H9 (cell line): ENCODE results near the gene SMARCAL1. TPM values are rescaled to one million over a fixed set of nuclear protein-coding genes. Genes with fewer than 3 reads are reported as not detected.
A peak's percentile ranks its signal among the peaks of the same experiment; 100 is the strongest.

Experiments used
- DNase-seq: peaks from one replicate; pipeline ENCODE4 v3.0.0-alpha.2; 2017
- H2AFZ ChIP-seq: one replicate; pipeline ENCODE4 v1.6.1; 2013; ENCODE audit warnings: mild to moderate bottlenecking, low read length, control low read depth, moderate library complexity
- H2AK5ac ChIP-seq: 2 replicates; pipeline ENCODE4 v1.6.1; 2013; ENCODE audit warnings: low read length, control low read depth, mixed read lengths; ENCODE audit not compliant: insufficient read length
- H2BK120ac ChIP-seq: one replicate; pipeline ENCODE4 v1.6.1; 2013; ENCODE audit warnings: low read depth, mild to moderate bottlenecking, low read length, control low read depth, inconsistent platforms; ENCODE audit not compliant: poor library complexity, severe bottlenecking
- H2BK12ac ChIP-seq: 2 replicates; pipeline ENCODE4 v1.6.1; 2013; ENCODE audit warnings: low read length, control low read depth, mixed read lengths, low read depth; ENCODE audit not compliant: insufficient read length
- H2BK15ac ChIP-seq: 2 replicates; pipeline ENCODE4 v1.6.1; 2013; ENCODE audit warnings: low read depth, low read length, control low read depth
- H2BK20ac ChIP-seq: one replicate; pipeline ENCODE4 v1.6.1; 2013; ENCODE audit warnings: low read depth, mild to moderate bottlenecking, low read length, control low read depth, inconsistent platforms; ENCODE audit not compliant: poor library complexity, severe bottlenecking
- H2BK5ac ChIP-seq: 2 replicates; pipeline ENCODE4 v1.6.1; 2013; ENCODE audit warnings: low read length, control low read depth, mixed read lengths; ENCODE audit not compliant: insufficient read length
- H3K14ac ChIP-seq: 2 replicates; pipeline ENCODE4 v1.6.1; 2013; ENCODE audit warnings: low read length, control low read depth; ENCODE audit not compliant: insufficient read depth
- H3K18ac ChIP-seq: 2 replicates; pipeline ENCODE4 v1.6.1; 2013; ENCODE audit warnings: low read depth, mild to moderate bottlenecking, mixed read lengths, low read length, control low read depth; ENCODE audit not compliant: insufficient read length
- H3K23ac ChIP-seq: 2 replicates; pipeline ENCODE4 v1.6.1; 2013; ENCODE audit warnings: low read length, control low read depth, mixed read lengths, low read depth; ENCODE audit not compliant: insufficient read length
- H3K23me2 ChIP-seq: 2 replicates; pipeline ENCODE4 v1.6.1; 2013; ENCODE audit warnings: low read depth, mild to moderate bottlenecking, mixed read lengths, low read length, control low read depth; ENCODE audit not compliant: insufficient read length, poor library complexity, severe bottlenecking
- H3K27ac ChIP-seq: 2 replicates; pipeline ENCODE4 v1.5.1; 2013; ENCODE audit warnings: low read length, control low read depth, mixed read lengths, low read depth; ENCODE audit not compliant: insufficient read length
- H3K27me3 ChIP-seq: 2 replicates; pipeline ENCODE4 v1.6.1; 2013; ENCODE audit warnings: low read length, control low read depth, inconsistent platforms; ENCODE audit not compliant: insufficient read depth
- H3K4ac ChIP-seq: 2 replicates; pipeline ENCODE4 v1.6.1; 2013; ENCODE audit warnings: low read depth, mild to moderate bottlenecking, control low read depth, inconsistent platforms, low read length, moderate library complexity
- H3K4me1 ChIP-seq: 2 replicates; pipeline ENCODE4 v1.6.1; 2013; ENCODE audit warnings: low read length, control low read depth, inconsistent platforms; ENCODE audit not compliant: insufficient read depth
- H3K4me2 ChIP-seq: 2 replicates; pipeline ENCODE4 v1.6.1; 2013; ENCODE audit warnings: low read length, control low read depth, mixed read lengths; ENCODE audit not compliant: insufficient read length, insufficient read depth
- H3K56ac ChIP-seq: 2 replicates; pipeline ENCODE4 v1.6.1; 2013; ENCODE audit warnings: low read depth, mild to moderate bottlenecking, mixed read lengths, low read length, control low read depth; ENCODE audit not compliant: insufficient read length
- H3K79me1 ChIP-seq: 2 replicates; pipeline ENCODE4 v1.6.1; 2013; ENCODE audit warnings: low read depth, mild to moderate bottlenecking, moderate library complexity, low read length, control low read depth, inconsistent platforms; ENCODE audit not compliant: insufficient read depth, poor library complexity, severe bottlenecking
- H3K79me2 ChIP-seq: 2 replicates; pipeline ENCODE4 v1.6.1; 2013; ENCODE audit warnings: low read length, control low read depth, inconsistent platforms; ENCODE audit not compliant: insufficient read depth
- H3K9ac ChIP-seq: 2 replicates; pipeline ENCODE4 v1.6.1; 2013; ENCODE audit warnings: low read length, control low read depth, mixed read lengths; ENCODE audit not compliant: insufficient read length; ENCODE audit errors: extremely low read depth
- H3K9me3 ChIP-seq: one replicate; pipeline ENCODE4 v1.6.1; 2013; ENCODE audit warnings: low read depth, low read length, inconsistent platforms; ENCODE audit not compliant: control insufficient read depth
- H3T11ph ChIP-seq: one replicate; pipeline ENCODE4 v1.6.1; 2013; ENCODE audit warnings: mild to moderate bottlenecking, low read length, control low read depth, inconsistent platforms
- H4K20me1 ChIP-seq: one replicate; pipeline ENCODE4 v1.6.1; 2013; ENCODE audit not compliant: control insufficient read depth, insufficient read length, insufficient read depth
- H4K5ac ChIP-seq: 2 replicates; pipeline ENCODE4 v1.6.1; 2013; ENCODE audit warnings: low read depth, mild to moderate bottlenecking, mixed read lengths, low read length, control low read depth; ENCODE audit not compliant: insufficient read length
- H4K8ac ChIP-seq: replicated peaks from 2 replicates; pipeline ENCODE4 v1.6.1; 2013; ENCODE audit warnings: low read length, control low read depth, mixed read lengths, low read depth; ENCODE audit not compliant: insufficient read length
- H4K91ac ChIP-seq: 2 replicates; pipeline ENCODE4 v1.6.1; 2013; ENCODE audit warnings: low read depth, mild to moderate bottlenecking, moderate library complexity, mixed read lengths, low read length, control low read depth; ENCODE audit not compliant: insufficient read length
- H3K27ac Mint-ChIP-seq, 3 experiments: 2 replicates in 2 of 3; 3 replicates in 1 of 3; pipeline ENCODE4 v1.8.0; 2020 to 2021; ENCODE audit warnings: mixed read lengths in 3 of 3, mild to moderate bottlenecking in 1 of 3, moderate library complexity in 1 of 3
- H3K27me3 Mint-ChIP-seq: 2 replicates; pipeline ENCODE4 v1.8.0; 2021; ENCODE audit warnings: low read depth, mild to moderate bottlenecking, moderate library complexity, mixed read lengths
- H3K36me3 Mint-ChIP-seq, 3 experiments: 2 replicates in 2 of 3; 3 replicates in 1 of 3; pipeline ENCODE4 v1.8.0; 2020 to 2021; ENCODE audit warnings: low read depth in 3 of 3, mixed read lengths in 3 of 3; ENCODE audit not compliant: insufficient read depth in 1 of 3
- H3K4me1 Mint-ChIP-seq, 2 experiments: 2 replicates each; pipeline ENCODE4 v1.8.0; 2020; ENCODE audit warnings: mixed read lengths in 2 of 2
- H3K4me3 Mint-ChIP-seq, 2 experiments: 2 replicates in 1 of 2; 3 replicates in 1 of 2; pipeline ENCODE4 v1.8.0; 2020 to 2021; ENCODE audit warnings: mild to moderate bottlenecking in 2 of 2, mixed read lengths in 2 of 2, moderate library complexity in 1 of 2
- H3K9me3 Mint-ChIP-seq, 2 experiments: 2 replicates in 1 of 2; 3 replicates in 1 of 2; pipeline ENCODE4 v1.8.0; 2020; ENCODE audit warnings: mild to moderate bottlenecking in 2 of 2, mixed read lengths in 2 of 2, moderate library complexity in 1 of 2
- CTCF ChIP-seq: fragments of 200-600 bp; sonication (generic); conservative IDR thresholded peaks from 3 replicates; pipeline ENCODE4 v1.8.0; 2021; ENCODE audit warnings: antibody characterized with exemption, mild to moderate bottlenecking
- WGBS: extraction: QIAGEN DNeasy Blood & Tissue Kit; methylation state at CpG from one replicate; pipeline ENCODE4 v1.1.7; 2013; ENCODE audit warnings: missing lambda C conversion rate, low lambda C conversion rate, mixed read lengths; ENCODE audit not compliant: insufficient read length; ENCODE audit errors: extremely low coverage; 5-methylcytosine and 5-hydroxymethylcytosine counted together
- total RNA-seq: library from RNA; stranded (reverse); gene quantifications from 2 replicates; pipeline ENCODE4 v1.2.1, GENCODE V29; 2021

Gene SMARCAL1
- total RNA-seq, 1 experiment from 2014 or later, result 16.5 TPM

GRCh38 chr2:216405588-216405987 is 6.7 kb upstream of the SMARCAL1 start:
- Histone ChIP-seq H3K4me1 (no peaks in the 10 kb centered on the region), H4K91ac (no peak overlapping the region), H3K4ac (no peak overlapping the region), H3K56ac (no peak overlapping the region), H3K9ac (no peak overlapping the region), H3K9me3 (no peaks in the 10 kb centered on the region), H3K23me2 (no peaks in the 10 kb centered on the region), H3K27me3 (no peaks in the 10 kb centered on the region), H2BK120ac (no peak overlapping the region), H2BK15ac (no peak overlapping the region), H3K4me2 (no peak overlapping the region), H3K14ac (no peak overlapping the region), H4K5ac (no peak overlapping the region), H2AFZ (no peak overlapping the region), H4K20me1 (no peaks in the 10 kb centered on the region), H2BK20ac (no peak overlapping the region), H3K23ac (no peak overlapping the region), H3K79me2 (no peaks in the 10 kb centered on the region), H3T11ph (no peak overlapping the region), H2BK12ac (no peak overlapping the region), H4K8ac (no peak overlapping the region), H2BK5ac (no peak overlapping the region), H3K27ac (no peak overlapping the region), H3K18ac (no peak overlapping the region), H2AK5ac (no peak overlapping the region), H3K79me1 (no peaks in the 10 kb centered on the region)
- Mint-ChIP-seq H3K27me3 (no peaks in the 10 kb centered on the region), H3K4me3 (peak overlapping the region in 1 of 2 experiments; percentile 1; a peak in 1 of 5 replicates), H3K4me1 (peaks cover 20 to 21% of the 10 kb centered on the region in 2 experiments), H3K9me3 (no peaks in the 10 kb centered on the region), H3K36me3 (no peaks in the 10 kb centered on the region), H3K27ac (no peak overlapping the region; a peak in 1 of 7 replicates)
- WGBS, result no CpG with 5 or more reads among the region's 7 CpGs
- DNase-seq, result no peak
- TF ChIP-seq CTCF, result no peak
